Measurements from ENCODE around the gene LMLN.

DNA sequence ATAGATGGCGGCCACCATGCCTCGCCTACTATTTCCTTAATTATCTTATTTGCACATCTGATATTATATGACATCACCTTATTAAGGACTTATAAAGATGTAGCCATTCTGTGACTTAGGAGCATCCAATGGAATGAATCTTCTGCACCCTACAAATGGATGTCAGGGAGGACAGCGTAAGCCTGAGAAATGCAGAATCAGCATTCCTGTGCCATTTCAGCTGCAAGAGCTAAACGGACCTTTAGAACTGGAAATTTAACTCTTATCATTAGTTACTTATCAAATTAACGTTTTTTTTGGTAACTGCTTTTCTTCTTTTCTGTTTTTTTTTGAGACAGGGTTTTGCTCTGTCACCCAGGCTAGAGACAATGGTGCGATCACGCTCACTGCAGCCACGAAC, 65.6 kb downstream of the LMLN start:
- TF ChIP-seq, protein P1, sequence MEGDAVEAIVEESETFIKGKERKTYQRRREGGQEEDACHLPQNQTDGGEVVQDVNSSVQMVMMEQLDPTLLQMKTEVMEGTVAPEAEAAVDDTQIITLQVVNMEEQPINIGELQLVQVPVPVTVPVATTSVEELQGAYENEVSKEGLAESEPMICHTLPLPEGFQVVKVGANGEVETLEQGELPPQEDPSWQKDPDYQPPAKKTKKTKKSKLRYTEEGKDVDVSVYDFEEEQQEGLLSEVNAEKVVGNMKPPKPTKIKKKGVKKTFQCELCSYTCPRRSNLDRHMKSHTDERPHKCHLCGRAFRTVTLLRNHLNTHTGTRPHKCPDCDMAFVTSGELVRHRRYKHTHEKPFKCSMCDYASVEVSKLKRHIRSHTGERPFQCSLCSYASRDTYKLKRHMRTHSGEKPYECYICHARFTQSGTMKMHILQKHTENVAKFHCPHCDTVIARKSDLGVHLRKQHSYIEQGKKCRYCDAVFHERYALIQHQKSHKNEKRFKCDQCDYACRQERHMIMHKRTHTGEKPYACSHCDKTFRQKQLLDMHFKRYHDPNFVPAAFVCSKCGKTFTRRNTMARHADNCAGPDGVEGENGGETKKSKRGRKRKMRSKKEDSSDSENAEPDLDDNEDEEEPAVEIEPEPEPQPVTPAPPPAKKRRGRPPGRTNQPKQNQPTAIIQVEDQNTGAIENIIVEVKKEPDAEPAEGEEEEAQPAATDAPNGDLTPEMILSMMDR (IDR thresholded peaks at IDR 0.05): no peak
- TF ChIP-seq POLR2A (IDR thresholded peaks at IDR 0.05): no peak
